ENCODE measurements around the gene STARD3. TPM values are rescaled to one million over a fixed set of nuclear protein-coding genes. Genes with fewer than 3 reads are reported as not detected.

STARD3 gene
- total RNA-seq, result 39.5 and 70.1 TPM in 2 replicates

GRCh38 chr17:39636927-39637736 is at the start of gene STARD3:
Gene STARD3, plus strand, starts transcription at chr17:39637144. Its CDS starts 16,388 bp downstream, at chr17:39653532.

GRCh38 chr17:39607851-39608130 is 29.2 kb upstream of the STARD3 start, which contains the start of gene NEUROD2:
Gene NEUROD2, minus strand, starts transcription at chr17:39607920. Its CDS starts 1,321 bp downstream, at chr17:39606599.

GRCh38 chr17:39626171-39627046 is 10.5 kb upstream of the STARD3 start, which contains the start of gene PPP1R1B:
Gene PPP1R1B, plus strand, starts transcription at chr17:39626952. Its CDS starts 441 bp downstream, at chr17:39627393.

GRCh38 chr17:39664581-39665561 is 27.9 kb downstream of the STARD3 start, which contains the start of gene TCAP:
Gene TCAP, plus strand, starts transcription at chr17:39665349. Its CDS starts 11 bp downstream, at chr17:39665360.

GRCh38 chr17:39667945-39668924 is 31.3 kb downstream of the STARD3 start, which contains the start of gene PNMT:
Gene PNMT, plus strand, starts transcription at chr17:39668453. Its CDS starts 23 bp downstream, at chr17:39668476.

GRCh38 chr17:39687546-39688474 is 50.9 kb downstream of the STARD3 start, which contains the start of gene PGAP3:
Gene PGAP3, minus strand, starts transcription at chr17:39688057. Its CDS starts 43 bp downstream, at chr17:39688014.

GRCh38 chr17:39699818-39700147 is 62.8 kb downstream of the STARD3 start, which contains the start of gene ERBB2:
Gene ERBB2, plus strand, starts transcription at chr17:39700064. Its CDS starts 175 bp downstream, at chr17:39700239.

Other genes starting within 250 kb of the STARD3 start
- gene FBXL20, start 235.5 kb upstream of the STARD3 start, total RNA-seq, result 8.2 and 9.2 TPM in 2 replicates
- 17.6 and 19.8 TPM in 2 replicates for gene MED1, start 185.9 kb upstream of the STARD3 start, total RNA-seq
- 15.9 and 22.0 TPM in 2 replicates for gene CDK12, start 175.7 kb upstream of the STARD3 start, total RNA-seq
- not detected in 2 replicates for gene NEUROD2, start 29.2 kb upstream of the STARD3 start, total RNA-seq
- not detected in 2 replicates for gene PPP1R1B, start 10.2 kb upstream of the STARD3 start, total RNA-seq
- under 0.01 and 0.35 TPM in 2 replicates for gene TCAP, start 28.2 kb downstream of the STARD3 start, total RNA-seq
- 0.29 TPM in 1 of 2 replicates, not detected in the other for gene PNMT, start 31.3 kb downstream of the STARD3 start, total RNA-seq
- 10.4 and 14.2 TPM in 2 replicates for gene PGAP3, start 50.9 kb downstream of the STARD3 start, total RNA-seq
- 40.1 and 47.0 TPM in 2 replicates for gene ERBB2, start 62.9 kb downstream of the STARD3 start, total RNA-seq
- 81.0 and 83.1 TPM in 2 replicates for gene MIEN1, start 93.4 kb downstream of the STARD3 start, total RNA-seq
- gene GRB7, start 100.8 kb downstream of the STARD3 start, total RNA-seq, result 0.53 and 4.9 TPM in 2 replicates
- gene IKZF3, start 227.2 kb downstream of the STARD3 start, total RNA-seq, result not detected in 2 replicates
- not detected in 2 replicates for gene ZPBP2, start 231.1 kb downstream of the STARD3 start, total RNA-seq